GM10248 (cell line): Measurements from ENCODE around the gene KCNN1.
"Not testable (repeated sequence)": the region's sequence is repeated elsewhere in the genome, so short reads cannot be mapped to it uniquely, and the experiment has no call there.

Experiments
- CTCF ChIA-PET: fragments of 300-600 bp; sonication (Branson Sonifier 250); formaldehyde crosslinking; extraction: SDS; loops from one replicate; lab custom pipeline; 2021; ENCODE audit warnings: antibody characterized with exemption; lab: Yijun Ruan, JAX
- POLR2A ChIA-PET: fragments of 350-650 bp; sonication (Branson Sonifier 250); formaldehyde crosslinking; extraction: SDS; loops from one replicate; lab custom pipeline; 2020; ENCODE audit warnings: antibody characterized with exemption; lab: Yijun Ruan, JAX
- DNase-seq: peaks from one replicate; pipeline ENCODE4 v3.0.0; 2012; ENCODE audit errors: extremely low spot score
- CTCF ChIP-seq: IDR thresholded peaks from 2 replicates; pipeline ENCODE4 v1.5.1; 2012; ENCODE audit warnings: mild to moderate bottlenecking, low read depth; ENCODE audit errors: extremely low read depth, missing control alignments, control extremely low read depth

The KCNN1 gene

GRCh38 chr19:17966550-17967256 is at the start of gene KCNN1:
TSS of gene KCNN1 (plus strand) at chr19:17967107. CDS start at chr19:17973889, 6,782 bp downstream.
- TF ChIP-seq CTCF = no peak
- ChIA-PET POLR2A (interaction anchor here (1.0 kb wide), 1 partner anchor 224 kb away, joined by 6 read pairs; no protein-coding TSS in a partner anchor), CTCF (interaction anchor here (0.9 to 1.7 kb wide), 7 partner anchors 9 to 470 kb away, joined by 3 to 7 read pairs (median 4); partner anchors contain the start of gene CCDC124)
- DNase-seq = peak; percentile 60

GRCh38 chr19:17918151-17918550 is 48.8 kb upstream of the KCNN1 start:
- DNase-seq, CTCF ChIA-PET, POLR2A ChIA-PET: not testable (repeated sequence)

GRCh38 chr19:17919122-17919521 is 47.8 kb upstream of the KCNN1 start:
- CTCF ChIA-PET = interaction anchor here (1.7 kb wide), 1 partner anchor 13 kb away, joined by 6 read pairs; the partner anchor contains the start of gene CCDC124
- DNase-seq, POLR2A ChIA-PET: not testable (repeated sequence)

- POLR2A ChIA-PET = no interaction called here
- CTCF ChIA-PET = interaction anchor here (1.4 to 1.9 kb wide), 3 partner anchors 9 to 12 kb away, joined by 4 to 6 read pairs (median 6); partner anchors contain the start of gene CCDC124
- DNase-seq = no peak
- TF ChIP-seq CTCF = no peak
These were observed 46.4 kb upstream of the KCNN1 start for GRCh38 chr19:17920527-17920926.

- CTCF ChIA-PET = interaction anchor here (1.1 to 1.9 kb wide), 3 partner anchors 8 to 52 kb away, joined by 3 to 6 read pairs (median 4); partner anchors contain the start of gene CCDC124
These were observed 44.8 kb upstream of the KCNN1 start for GRCh38 chr19:17922138-17922537.

GRCh38 chr19:17926044-17926443 is 40.9 kb upstream of the KCNN1 start:
- peak; percentile 19 for DNase-seq
- ChIA-PET POLR2A (no interaction called here), CTCF (interaction anchor here (1.2 to 2.2 kb wide), 3 partner anchors 10 to 55 kb away, joined by 3 to 5 read pairs (median 3); no protein-coding TSS in a partner anchor)
- TF ChIP-seq CTCF = no peak

More at GRCh38 chr19:17922138-17922537, 44.8 kb upstream of the KCNN1 start:
- DNase-seq = no peak
- TF ChIP-seq CTCF = no peak
- POLR2A ChIA-PET = no interaction called here

GRCh38 chr19:17929056-17929455 is 37.9 kb upstream of the KCNN1 start:
- TF ChIP-seq CTCF = no peak
- ChIA-PET POLR2A (interaction anchor here (0.7 kb wide), 1 partner anchor 44 kb away, joined by 3 read pairs; no protein-coding TSS in a partner anchor), CTCF (interaction anchor here (1.3 to 12.1 kb wide), 7 partner anchors 8 to 77 kb away, joined by 3 to 295 read pairs (median 79); partner anchors contain the start of genes JAK3, RPL18A and SLC5A5)
- peak; percentile 62 for DNase-seq
